LNCAP (cell line): ENCODE measurements around the gene FRAT2.

ENCODE experiments used
- TF ChIP-seq, protein P1 (sequence below): fragments of 450-650 bp; IDR thresholded peaks from 2 replicates; pipeline ENCODE4 v1.5.1; 2017; ENCODE audit warnings: mild to moderate bottlenecking

The FRAT2 gene

DNA sequence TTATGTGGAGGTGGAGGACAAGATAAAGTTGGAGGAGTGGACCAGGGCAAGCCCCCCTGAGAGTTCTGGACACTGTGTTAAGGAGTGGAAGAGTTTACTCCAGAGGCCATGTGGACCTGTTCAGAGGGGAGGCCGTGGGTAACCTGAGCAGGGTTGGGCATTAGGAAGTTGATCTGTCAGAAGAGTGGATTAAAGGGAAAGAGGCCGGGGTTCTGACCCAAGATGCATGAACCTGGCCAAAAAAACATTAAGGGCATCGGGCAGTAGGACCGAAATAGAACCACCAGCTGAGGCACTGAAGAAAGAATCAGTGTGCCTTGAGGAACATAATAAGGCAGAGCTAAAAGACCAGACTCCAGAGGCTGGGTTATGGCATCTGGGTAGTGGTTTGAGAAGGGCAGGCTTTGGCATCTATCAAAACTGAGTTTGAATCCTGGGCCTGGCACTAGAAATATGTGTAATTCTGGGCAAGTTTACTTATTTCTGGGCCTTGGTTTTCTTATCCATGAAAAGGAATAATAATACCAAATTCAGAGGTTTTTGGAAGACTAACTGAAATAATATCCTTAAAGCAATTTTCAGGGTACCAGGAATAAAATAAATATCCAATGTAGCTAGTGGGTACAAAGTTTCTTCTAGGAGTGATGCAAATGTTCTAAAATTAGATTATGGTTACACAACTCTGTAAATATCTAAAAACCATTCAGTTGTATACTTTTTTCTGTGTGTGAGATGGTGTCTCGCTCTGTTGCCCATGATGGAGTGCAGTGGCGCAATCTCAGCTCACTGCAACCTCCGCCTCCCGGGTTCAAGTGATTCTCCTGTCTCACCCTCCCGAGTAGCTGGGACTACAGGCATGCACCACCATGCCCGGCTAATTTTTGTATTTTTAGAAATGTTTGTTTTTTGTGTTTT is 26.4 kb downstream of the FRAT2 start:
- TF ChIP-seq, protein P1, sequence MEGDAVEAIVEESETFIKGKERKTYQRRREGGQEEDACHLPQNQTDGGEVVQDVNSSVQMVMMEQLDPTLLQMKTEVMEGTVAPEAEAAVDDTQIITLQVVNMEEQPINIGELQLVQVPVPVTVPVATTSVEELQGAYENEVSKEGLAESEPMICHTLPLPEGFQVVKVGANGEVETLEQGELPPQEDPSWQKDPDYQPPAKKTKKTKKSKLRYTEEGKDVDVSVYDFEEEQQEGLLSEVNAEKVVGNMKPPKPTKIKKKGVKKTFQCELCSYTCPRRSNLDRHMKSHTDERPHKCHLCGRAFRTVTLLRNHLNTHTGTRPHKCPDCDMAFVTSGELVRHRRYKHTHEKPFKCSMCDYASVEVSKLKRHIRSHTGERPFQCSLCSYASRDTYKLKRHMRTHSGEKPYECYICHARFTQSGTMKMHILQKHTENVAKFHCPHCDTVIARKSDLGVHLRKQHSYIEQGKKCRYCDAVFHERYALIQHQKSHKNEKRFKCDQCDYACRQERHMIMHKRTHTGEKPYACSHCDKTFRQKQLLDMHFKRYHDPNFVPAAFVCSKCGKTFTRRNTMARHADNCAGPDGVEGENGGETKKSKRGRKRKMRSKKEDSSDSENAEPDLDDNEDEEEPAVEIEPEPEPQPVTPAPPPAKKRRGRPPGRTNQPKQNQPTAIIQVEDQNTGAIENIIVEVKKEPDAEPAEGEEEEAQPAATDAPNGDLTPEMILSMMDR, result no peak

DNA sequence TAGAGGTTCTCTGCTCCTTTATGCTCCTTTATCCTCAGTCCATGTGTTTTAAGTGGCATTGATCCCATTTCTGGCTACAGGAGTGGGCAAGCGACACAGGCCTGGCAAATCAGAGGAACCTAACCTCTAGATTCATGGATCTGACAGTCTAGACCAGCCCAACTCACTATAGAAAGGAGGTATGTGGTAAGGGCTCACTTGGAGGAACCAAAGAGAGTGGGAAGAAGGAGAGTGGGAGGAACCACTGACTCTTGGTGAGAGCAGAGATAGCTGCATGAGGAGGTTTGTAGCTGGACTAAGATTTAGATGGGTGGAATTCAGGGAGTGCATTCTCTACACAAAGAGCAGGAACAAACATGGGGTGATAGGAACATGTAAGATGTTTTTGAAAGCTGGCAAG is 27.1 kb downstream of the FRAT2 start:
- TF ChIP-seq, protein P1, result no peak

DNA sequence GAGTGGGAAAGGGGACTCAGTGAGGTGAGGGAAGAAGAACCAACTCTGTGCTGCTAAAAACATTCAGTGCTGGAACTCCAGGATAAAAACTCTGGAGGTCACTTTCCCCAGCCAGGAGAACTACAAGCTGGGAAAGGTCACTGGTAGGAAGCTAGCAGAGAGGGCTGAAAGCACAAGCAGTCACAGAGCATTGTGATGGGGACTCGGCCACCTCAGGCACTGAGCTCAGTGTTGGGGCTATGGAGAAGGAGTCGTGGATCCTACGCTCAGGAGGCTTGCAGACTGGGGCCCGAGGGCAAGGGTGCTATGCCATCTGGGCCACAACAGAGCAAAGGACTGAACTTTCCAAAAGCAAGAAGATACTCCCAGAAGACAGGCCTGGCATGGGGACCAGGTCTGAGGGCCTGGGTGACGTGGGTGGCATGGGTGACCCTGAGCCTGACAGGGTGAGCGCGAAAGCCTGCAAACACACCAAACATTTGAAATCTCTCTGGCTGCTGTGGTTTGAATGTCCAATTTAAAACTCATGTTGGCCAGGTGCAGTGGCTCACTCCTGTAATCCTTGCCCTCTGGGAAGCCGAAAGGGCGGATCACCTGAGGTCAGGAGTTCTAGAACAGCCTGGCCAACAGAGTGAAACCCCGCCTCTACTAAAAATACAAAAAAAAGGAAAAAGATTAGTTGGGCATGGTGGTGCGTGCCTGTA is 32.3 kb downstream of the FRAT2 start:
- TF ChIP-seq, protein P1, result no peak

DNA sequence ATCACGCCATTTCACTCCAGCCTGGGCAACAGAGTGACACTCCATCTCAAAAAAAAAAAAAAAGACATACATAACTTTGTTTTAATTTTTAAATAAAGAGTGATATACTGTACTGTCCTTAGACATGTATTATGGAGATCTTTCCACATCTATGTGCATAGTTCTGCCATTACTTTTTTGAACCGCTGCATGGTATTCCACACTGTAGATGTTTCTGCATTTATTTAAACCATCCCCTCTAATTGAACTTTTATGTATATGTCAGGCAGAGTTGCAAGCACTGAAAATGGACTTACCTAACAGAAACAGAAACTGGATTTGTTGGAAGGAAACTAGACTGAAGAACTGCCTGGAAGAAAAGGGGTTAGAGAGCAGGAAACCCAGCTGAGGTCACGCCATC is 33.5 kb downstream of the FRAT2 start:
- TF ChIP-seq, protein P1, result no peak

DNA sequence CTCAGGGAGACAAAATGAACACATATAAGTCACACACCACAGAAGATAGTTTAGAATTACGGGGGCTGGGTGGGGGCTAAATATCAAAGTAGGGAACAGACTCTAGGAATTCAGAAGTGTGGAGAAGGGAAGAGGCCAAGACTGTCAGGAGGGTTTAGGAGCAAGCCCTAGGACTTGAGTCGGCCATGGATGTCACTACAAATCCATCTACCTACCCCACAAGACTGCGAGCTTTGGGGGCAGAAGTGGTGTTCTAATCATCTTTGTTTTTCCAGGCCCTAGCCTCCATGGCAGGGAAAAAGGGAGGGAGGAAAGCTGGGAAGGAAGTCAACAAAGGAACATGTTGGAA is 36.3 kb downstream of the FRAT2 start:
- TF ChIP-seq, protein P1, result no peak

DNA sequence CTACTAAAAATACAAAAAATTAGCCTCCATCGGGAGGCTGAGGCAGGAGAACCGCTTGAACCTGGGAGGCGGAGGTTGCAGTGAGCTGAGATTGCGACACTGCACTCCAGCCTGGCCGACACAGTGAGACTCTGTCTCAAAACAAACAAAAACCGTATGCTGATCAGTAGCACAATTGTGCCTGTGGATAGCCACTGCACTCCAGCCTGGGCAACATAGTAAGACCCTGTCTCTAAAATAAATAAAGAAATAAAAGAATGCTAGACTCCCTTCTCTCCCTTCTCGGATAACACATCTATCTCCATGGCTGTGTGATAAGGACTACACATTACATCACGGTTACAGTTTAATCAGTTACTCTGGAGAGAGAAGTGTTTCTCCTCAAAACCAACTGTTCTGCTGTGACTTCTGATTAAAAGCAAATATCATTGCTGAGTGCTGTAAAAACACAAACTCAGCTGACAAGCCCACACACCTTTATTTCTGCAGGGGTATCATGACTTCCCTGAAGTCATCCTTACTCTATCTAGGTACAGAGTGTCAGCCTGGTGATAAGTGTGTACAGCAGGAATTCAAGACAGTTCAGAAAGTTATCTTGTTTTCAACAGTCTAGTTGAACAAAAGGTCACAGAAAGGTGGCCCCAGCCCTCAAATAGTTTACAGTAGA is 36.8 kb downstream of the FRAT2 start:
- TF ChIP-seq, protein P1, result no peak

DNA sequence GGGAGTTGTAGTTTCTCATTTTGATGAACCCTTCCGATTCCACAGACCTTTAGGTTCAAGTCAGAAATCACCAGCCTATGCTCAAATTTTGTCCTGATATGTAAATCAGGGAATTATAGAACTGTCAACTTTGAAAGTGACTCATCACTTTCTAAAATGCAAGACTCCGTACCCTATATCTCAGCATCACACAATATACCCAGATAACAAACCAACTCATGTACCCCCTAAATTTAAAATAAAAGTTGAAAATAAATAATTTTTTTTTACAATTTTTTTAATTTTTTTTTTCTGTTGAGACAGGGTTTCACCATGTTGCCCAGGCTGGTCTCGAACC is 41.7 kb downstream of the FRAT2 start:
- TF ChIP-seq, protein P1, result no peak
